H1 (cell line): Measurements from ENCODE around the gene KCTD12. TPM values are rescaled to one million over a fixed set of nuclear protein-coding genes. Genes with fewer than 3 reads are reported as not detected.

ENCODE experiments used
- CTCF ChIA-PET: fragments of 300-600 bp; sonication (Branson Sonifier 250); formaldehyde crosslinking; loops from one replicate; lab custom pipeline; 2021; ENCODE audit not compliant: partially characterized antibody; lab: Charles Lee
- POLR2A ChIA-PET: fragments of 300-600 bp; sonication (Branson Sonifier 250); formaldehyde crosslinking; loops from one replicate; lab custom pipeline; 2021; ENCODE audit warnings: inconsistent platforms; ENCODE audit not compliant: partially characterized antibody; lab: Charles Lee
- DNase-seq, 2 experiments: peaks; one replicate each; pipeline versions ENCODE4 v3.0.0 to v3.0.0-alpha.2; 2010 to 2022; ENCODE audit warnings: low spot score in 2 of 2, low read depth in 1 of 2, mixed read lengths in 1 of 2
- FAIRE-seq: peaks from 2 replicates; lab custom pipeline; 2011; peaks lifted over from hg19 to GRCh38; lab: Jason Lieb, UNC
- H2AFZ ChIP-seq: 2 replicates; pipeline ENCODE4 v1.8.1; 2012; ENCODE audit warnings: low read length, inconsistent platforms
- H2AK5ac ChIP-seq: 2 replicates; pipeline ENCODE4 v1.6.1; 2013; ENCODE audit warnings: low read depth, low read length
- H2BK120ac ChIP-seq: replicated peaks from 2 replicates; pipeline ENCODE3; 2013; ENCODE audit warnings: low read depth, low read length, inconsistent platforms
- H2BK12ac ChIP-seq: 2 replicates; pipeline ENCODE4 v1.6.1; 2013; ENCODE audit warnings: low read depth, low read length
- H2BK15ac ChIP-seq: 2 replicates; pipeline ENCODE4 v1.6.1; 2013; ENCODE audit warnings: low read length
- H2BK20ac ChIP-seq: 2 replicates; pipeline ENCODE4 v1.6.1; 2013; ENCODE audit warnings: low read length
- H2BK5ac ChIP-seq: 2 replicates; pipeline ENCODE4 v1.6.1; 2013; ENCODE audit warnings: low read depth, low read length
- H3K14ac ChIP-seq: 2 replicates; pipeline ENCODE4 v1.6.1; 2013; ENCODE audit warnings: inconsistent platforms; ENCODE audit not compliant: insufficient read length
- H3K18ac ChIP-seq: 2 replicates; pipeline ENCODE4 v1.6.1; 2013; ENCODE audit warnings: low read length; ENCODE audit errors: extremely low read depth
- H3K23ac ChIP-seq: 2 replicates; pipeline ENCODE4 v1.6.1; 2013; ENCODE audit warnings: inconsistent platforms; ENCODE audit not compliant: insufficient read length
- H3K23me2 ChIP-seq: 2 replicates; pipeline ENCODE4 v1.6.1; 2013; ENCODE audit warnings: low read depth, low read length
- H3K27ac ChIP-seq: 2 replicates; pipeline ENCODE4 v1.6.1; 2011; ENCODE audit warnings: low read depth, low read length, inconsistent platforms
- H3K27me3 ChIP-seq, 4 experiments: replicated peaks in 1 of 4; 1 replicate in 1 of 4; 2 replicates in 3 of 4; pipeline versions ENCODE4 v1.6.1 to v1.8.1; 2011 to 2013; ENCODE audit warnings: low read length in 3 of 4, mild to moderate bottlenecking in 3 of 4, inconsistent platforms in 2 of 4, mixed read lengths in 2 of 4, moderate library complexity in 1 of 4; ENCODE audit not compliant: control insufficient read depth in 3 of 4, insufficient read depth in 3 of 4; ENCODE audit errors: extremely low read depth in 1 of 4
- H3K36me3 ChIP-seq, 4 experiments: 2 replicates each; pipeline versions ENCODE4 v1.6.1 to v1.8.1; 2011 to 2013; ENCODE audit warnings: mild to moderate bottlenecking in 4 of 4, low read length in 3 of 4, moderate library complexity in 2 of 4, control low read depth in 1 of 4, inconsistent platforms in 1 of 4; ENCODE audit not compliant: insufficient read depth in 4 of 4, control insufficient read depth in 2 of 4
- H3K4ac ChIP-seq: replicated peaks from 2 replicates; pipeline ENCODE3; 2013; ENCODE audit warnings: low read length, low read depth, mixed read lengths, inconsistent platforms; ENCODE audit not compliant: insufficient read length
- H3K4me1 ChIP-seq, 4 experiments: replicated peaks in 1 of 4; 1 replicate in 1 of 4; 2 replicates in 3 of 4; pipeline versions ENCODE4 v1.6.1 to v1.8.1; 2011 to 2013; ENCODE audit warnings: low read length in 3 of 4, inconsistent platforms in 2 of 4, mixed read lengths in 1 of 4; ENCODE audit not compliant: insufficient read depth in 4 of 4, control insufficient read depth in 3 of 4
- H3K4me2 ChIP-seq, 2 experiments: 2 replicates each; pipeline versions ENCODE4 v1.6.1 to v1.8.1; 2011 to 2013; ENCODE audit warnings: low read depth in 2 of 2, low read length in 2 of 2, control low read depth in 1 of 2, inconsistent platforms in 1 of 2, mild to moderate bottlenecking in 1 of 2; ENCODE audit not compliant: insufficient read depth in 1 of 2
- H3K4me3 ChIP-seq, 4 experiments: fragments of 200-600, 300-600 bp in 1 of 4; sonication (generic), shearing (Covaris generic), sonication (Bioruptor Twin) in 1 of 4; 2 replicates each; pipeline versions ENCODE4 v1.5.1 to v1.8.1; 2011 to 2016; ENCODE audit warnings: low read length in 4 of 4, low read depth in 3 of 4, control low read depth in 2 of 4, inconsistent platforms in 2 of 4, mild to moderate bottlenecking in 2 of 4, mixed read lengths in 1 of 4, moderate library complexity in 1 of 4; ENCODE audit not compliant: insufficient read depth in 2 of 4; ENCODE audit errors: extremely low read depth in 1 of 4
- H3K56ac ChIP-seq: replicated peaks from 2 replicates; pipeline ENCODE3; 2013; ENCODE audit warnings: low read depth, mild to moderate bottlenecking, mixed read lengths, low read length, inconsistent platforms; ENCODE audit not compliant: insufficient read length
- H3K79me1 ChIP-seq: 2 replicates; pipeline ENCODE4 v1.6.1; 2013; ENCODE audit warnings: low read depth, low read length, control low read depth
- H3K79me2 ChIP-seq, 2 experiments: 2 replicates each; pipeline versions ENCODE4 v1.6.1 to v1.8.1; 2012 to 2013; ENCODE audit warnings: low read length in 2 of 2, mild to moderate bottlenecking in 2 of 2, inconsistent platforms in 1 of 2; ENCODE audit not compliant: insufficient read depth in 2 of 2, control insufficient read depth in 1 of 2
- H3K9ac ChIP-seq, 4 experiments: replicated peaks in 1 of 4; 1 replicate in 1 of 4; 2 replicates in 3 of 4; pipeline versions ENCODE4 v1.6.1 to v1.8.1; 2011 to 2013; ENCODE audit warnings: low read depth in 3 of 4, low read length in 3 of 4, control low read depth in 2 of 4, mild to moderate bottlenecking in 2 of 4, moderate library complexity in 2 of 4, inconsistent platforms in 1 of 4; ENCODE audit errors: extremely low read depth in 1 of 4
- H3K9me3 ChIP-seq, 2 experiments: 2 replicates each; pipeline versions ENCODE4 v1.6.1 to v1.8.1; 2012 to 2013; ENCODE audit warnings: mild to moderate bottlenecking in 2 of 2, moderate library complexity in 2 of 2, control low read depth in 1 of 2, inconsistent platforms in 1 of 2, low read depth in 1 of 2, low read length in 1 of 2, mixed read lengths in 1 of 2; ENCODE audit not compliant: insufficient read depth in 2 of 2
- H4K20me1 ChIP-seq, 2 experiments: replicated peaks in 1 of 2; 2 replicates each; pipeline versions ENCODE3 to v1.8.1; 2011 to 2013; ENCODE audit warnings: inconsistent platforms in 2 of 2, low read length in 2 of 2, mild to moderate bottlenecking in 1 of 2; ENCODE audit not compliant: insufficient read depth in 2 of 2, control insufficient read depth in 1 of 2
- H4K5ac ChIP-seq: 2 replicates; pipeline ENCODE4 v1.6.1; 2013; ENCODE audit warnings: low read length, low read depth, mixed read lengths, inconsistent platforms; ENCODE audit not compliant: insufficient read length
- H4K8ac ChIP-seq: 2 replicates; pipeline ENCODE4 v1.8.0; 2013; ENCODE audit warnings: mild to moderate bottlenecking, moderate library complexity, low read length, inconsistent platforms; ENCODE audit not compliant: insufficient read depth; ENCODE audit errors: extremely low read depth
- H4K91ac ChIP-seq: replicated peaks from 2 replicates; pipeline ENCODE3; 2013; ENCODE audit warnings: low read length, mixed read lengths, inconsistent platforms; ENCODE audit not compliant: insufficient read length
- CHD2 ChIP-seq: IDR thresholded peaks from 2 replicates; pipeline ENCODE4 v1.6.1; 2012; ENCODE audit warnings: low read length, improper control_type of control experiment
- JUND ChIP-seq: IDR thresholded peaks from 2 replicates; pipeline ENCODE4 v1.6.1; 2011; ENCODE audit warnings: mild to moderate bottlenecking, improper control_type of control experiment, low read length
- NRF1 ChIP-seq: IDR thresholded peaks from 2 replicates; pipeline ENCODE4 v1.6.1; 2011; ENCODE audit warnings: mild to moderate bottlenecking, low read depth, low read length, improper control_type of control experiment
- POLR2A ChIP-seq, 2 experiments: IDR thresholded peaks; 1 replicate in 1 of 2; 2 replicates in 1 of 2; pipeline ENCODE4 v1.6.1; 2011; ENCODE audit warnings: low read depth in 2 of 2, low read length in 2 of 2, mild to moderate bottlenecking in 2 of 2; ENCODE audit errors: control extremely low read depth in 1 of 2
- POU5F1 ChIP-seq: IDR thresholded peaks from 2 replicates; pipeline ENCODE4 v1.6.1; 2011; ENCODE audit warnings: low read depth, mild to moderate bottlenecking, low read length, moderate library complexity
- SIRT6 ChIP-seq: IDR thresholded peaks from one replicate; pipeline ENCODE4 v1.7.1; 2012; ENCODE audit warnings: low read length, inconsistent platforms
- TEAD4 ChIP-seq: IDR thresholded peaks from 2 replicates; pipeline ENCODE4 v1.6.1; 2012; ENCODE audit warnings: low read depth, low read length, inconsistent platforms, mixed read lengths
- WGBS, 2 experiments: shearing (Covaris generic) in 1 of 2; methylation state at CpG; one replicate each; pipeline versions ENCODE4 v1.1.6 to v1.1.7; 2013 to 2015; ENCODE audit warnings: low lambda C conversion rate in 2 of 2, mixed read lengths in 2 of 2, inconsistent platforms in 1 of 2, low coverage in 1 of 2, missing lambda C conversion rate in 1 of 2; ENCODE audit not compliant: insufficient replicate concordance in 2 of 2, insufficient coverage in 1 of 2, insufficient read length in 1 of 2; ENCODE audit errors: extremely low coverage in 1 of 2, missing lambda C conversion rate in 1 of 2; 5-methylcytosine and 5-hydroxymethylcytosine counted together
- polyA plus RNA-seq, 7 experiments: library from polyadenylated mRNA; depleted of rRNA in 3 of 7; stranded (reverse) in 5 of 7; unstranded in 2 of 7; fragments of >200 nt in 5 of 7; fragments of 200-250 nt in 2 of 7; gene quantifications; 1 replicate in 5 of 7; 2 replicates in 1 of 7; 4 replicates in 1 of 7; pipeline versions ENCODE4 v1.2.1 to v1.2.3, GENCODE V29; 2011 to 2013; ENCODE audit warnings: missing spikeins in 2 of 7, mixed read lengths in 2 of 7
- total RNA-seq: library from RNA; stranded (reverse); fragmentation: NEBNext Ultra II Directional; extraction: Animal tissue kit (Norgen Biotek cat#: 25700); gene quantifications from 2 replicates; pipeline ENCODE4 v1.2.1, GENCODE V29; 2021
- TF ChIP-seq, protein P1 (sequence below): IDR thresholded peaks from 2 replicates; pipeline ENCODE4 v1.6.1; 2011; ENCODE audit warnings: low read depth, mild to moderate bottlenecking, low read length; ENCODE audit not compliant: insufficient read depth

KCTD12 gene
- total and polyA plus RNA-seq, 2 of the 8 experiments (the other 6 are each of a cell fraction or from before 2014, with no cell fraction given), result 2.5 to 9.6 TPM

- H4K5ac ChIP-seq, result no peak overlapping the region
- POLR2A ChIA-PET, result no interaction called here
- H3K4me2 ChIP-seq, result no peak overlapping the region
- H4K8ac ChIP-seq, result no peak overlapping the region
- H3K36me3 ChIP-seq, result no peaks in the 10 kb centered on the region
- DNase-seq (no peak), FAIRE-seq (no peak)
- H3K79me1 ChIP-seq, result no peaks in the 10 kb centered on the region
- H3K9me3 ChIP-seq, result no peaks in the 10 kb centered on the region
- H3K23ac ChIP-seq, result no peak overlapping the region
- H3K18ac ChIP-seq, result no peak overlapping the region
- H3K4me3 ChIP-seq, result no peak overlapping the region
- no peak overlapping the region for H3K56ac ChIP-seq
- H3K14ac ChIP-seq, result no peak overlapping the region
- H3K27me3 ChIP-seq, result peaks cover 3 to 9% (median 7%) of the 10 kb centered on the region in 4 experiments
- 84% methylated on average over 3 of the region's 3 CpGs; no CpG with 5 or more reads in 1 of the 2 experiments for WGBS, 2 experiments
- CTCF ChIA-PET, result interaction anchor here (1.3 kb wide), 1 partner anchor 100 kb away, joined by 3 read pairs; no protein-coding TSS in a partner anchor
- H3K27ac ChIP-seq, result no peak overlapping the region
- no peak overlapping the region for H4K91ac ChIP-seq
- no peak overlapping the region for H2BK120ac ChIP-seq
- H2BK20ac ChIP-seq, result no peak overlapping the region
- no peak overlapping the region for H2BK12ac ChIP-seq
- H3K23me2 ChIP-seq, result peaks cover 1% of the 10 kb centered on the region; the same call in 1 of the 2 replicates
- no peaks in the 10 kb centered on the region for H3K79me2 ChIP-seq
- no peak overlapping the region for H3K4ac ChIP-seq
- no peak overlapping the region for H2AFZ ChIP-seq
- TF ChIP-seq POU5F1 (no peak), SIRT6 (no peak), TEAD4 (no peak), POLR2A (IDR thresholded peaks at IDR 0.05; ENCODE audit: control extremely low read depth in 1 of 2, low read depth in 2 of 2, low read length in 2 of 2) (no peak), NRF1 (no peak), CHD2 (no peak), JUND (no peak)
- TF ChIP-seq, protein P1, sequence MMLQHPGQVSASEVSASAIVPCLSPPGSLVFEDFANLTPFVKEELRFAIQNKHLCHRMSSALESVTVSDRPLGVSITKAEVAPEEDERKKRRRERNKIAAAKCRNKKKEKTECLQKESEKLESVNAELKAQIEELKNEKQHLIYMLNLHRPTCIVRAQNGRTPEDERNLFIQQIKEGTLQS, result no peak
- no peak overlapping the region for H3K9ac ChIP-seq
- no peaks in the 10 kb centered on the region for H4K20me1 ChIP-seq
- H2BK5ac ChIP-seq, result no peak overlapping the region
- H3K4me1 ChIP-seq, result peaks cover 0 to under 1% (median 0%) of the 10 kb centered on the region in 4 experiments; a peak in 3 of 7 replicates
- no peak overlapping the region for H2AK5ac ChIP-seq
- no peak overlapping the region for H2BK15ac ChIP-seq
Measured at GRCh38 chr13:76879883-76880270, 6.3 kb downstream of the KCTD12 start.
